Putamen (tissue), 1 donor: ENCODE measurements around the gene WBP1L.
"Not testable (repeated sequence)": the region's sequence is repeated elsewhere in the genome, so short reads cannot be mapped to it uniquely, and the experiment has no call there.

Experiments used
- DNase-seq: peaks from one replicate; pipeline ENCODE4 v3.0.0-alpha.2; 2016; ENCODE audit warnings: low spot score

The WBP1L gene

GRCh38 chr10:102743588-102744373 lies at the start of gene WBP1L:
TSS of gene WBP1L (plus strand) at chr10:102743948. CDS start at chr10:102744054, 106 bp downstream.
- DNase-seq = peak; percentile 100

- DNase-seq = not testable (repeated sequence)
Measured at GRCh38 chr10:102695401-102695800, 48.3 kb upstream of the WBP1L start.

GRCh38 chr10:102696736-102697135 lies 47.0 kb upstream of the WBP1L start:
- no peak for DNase-seq

- DNase-seq = no peak
Measured at GRCh38 chr10:102698894-102699293, 44.9 kb upstream of the WBP1L start.

GRCh38 chr10:102701272-102701671 lies 42.5 kb upstream of the WBP1L start:
- no peak for DNase-seq

- DNase-seq = no peak
Measured at GRCh38 chr10:102701796-102702195, 42.0 kb upstream of the WBP1L start.

- DNase-seq = no peak
Measured at GRCh38 chr10:102702742-102703141, 41.0 kb upstream of the WBP1L start.

GRCh38 chr10:102704915-102705314 lies 38.8 kb upstream of the WBP1L start:
- DNase-seq = no peak

- no peak for DNase-seq
Measured at GRCh38 chr10:102705531-102705930, 38.2 kb upstream of the WBP1L start.

GRCh38 chr10:102710609-102711008 lies 33.1 kb upstream of the WBP1L start:
- no peak for DNase-seq

GRCh38 chr10:102712089-102712488 lies 31.7 kb upstream of the WBP1L start:
- DNase-seq = no peak

GRCh38 chr10:102712843-102713538 lies 30.8 kb upstream of the WBP1L start:
- DNase-seq = no peak

GRCh38 chr10:102713539-102713813 lies 30.3 kb upstream of the WBP1L start:
- no peak for DNase-seq

- peak; percentile 99 for DNase-seq
Measured at GRCh38 chr10:102713814-102714620, 29.7 kb upstream of the WBP1L start, which contains the start of gene ARL3. TSS of gene ARL3 (minus strand) at chr10:102714397. CDS start at chr10:102714275, 122 bp downstream.

- DNase-seq = peak; percentile 39
Measured at GRCh38 chr10:102714621-102715455, 28.9 kb upstream of the WBP1L start, which contains the start of gene SFXN2. TSS of gene SFXN2 (plus strand) at chr10:102714636. CDS start at chr10:102726637, 12,001 bp downstream.

- no peak for DNase-seq
Measured at GRCh38 chr10:102715880-102716279, 27.9 kb upstream of the WBP1L start.

GRCh38 chr10:102716900-102717565 lies 26.7 kb upstream of the WBP1L start:
- not testable (repeated sequence) for DNase-seq

- no peak for DNase-seq
Measured at GRCh38 chr10:102718220-102718619, 25.5 kb upstream of the WBP1L start.

- no peak for DNase-seq
Measured at GRCh38 chr10:102720337-102720736, 23.4 kb upstream of the WBP1L start.

- no peak for DNase-seq
Measured at GRCh38 chr10:102720775-102721301, 22.9 kb upstream of the WBP1L start.

GRCh38 chr10:102721954-102722353 lies 21.8 kb upstream of the WBP1L start:
- no peak for DNase-seq
